GM19238 (cell line): Measurements from ENCODE around the gene AARS1.
"Not testable (repeated sequence)": the region's sequence is repeated elsewhere in the genome, so short reads cannot be mapped to it uniquely, and the experiment has no call there.

ENCODE experiments used
- DNase-seq: peaks from one replicate; pipeline ENCODE4 v3.0.0; 2011; ENCODE audit warnings: low spot score; ENCODE audit not compliant: insufficient read length

The AARS1 gene

DNA sequence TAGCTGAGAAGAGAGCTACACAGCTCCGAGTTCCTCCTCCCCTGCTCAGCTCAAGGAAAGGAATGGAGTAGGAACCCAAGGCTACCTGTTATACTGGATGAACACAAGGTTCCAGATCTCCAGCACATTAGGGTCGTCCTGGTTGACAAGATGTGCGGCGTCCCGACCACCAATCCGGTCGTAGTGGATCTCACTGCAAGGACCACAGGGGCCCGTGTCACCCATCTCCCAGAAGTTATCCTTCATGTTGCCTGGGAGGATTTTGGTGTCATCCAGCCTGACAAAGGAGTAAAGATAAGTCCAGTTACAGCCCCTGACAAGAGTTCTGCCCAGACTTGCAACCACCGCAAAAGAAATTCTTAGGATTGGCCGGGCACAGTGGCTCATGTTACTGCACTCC, 17.6 kb downstream of the AARS1 start:
- DNase-seq = no peak

GRCh38 chr16:70270176-70270575, 19.1 kb downstream of the AARS1 start:
- DNase-seq = no peak

DNA sequence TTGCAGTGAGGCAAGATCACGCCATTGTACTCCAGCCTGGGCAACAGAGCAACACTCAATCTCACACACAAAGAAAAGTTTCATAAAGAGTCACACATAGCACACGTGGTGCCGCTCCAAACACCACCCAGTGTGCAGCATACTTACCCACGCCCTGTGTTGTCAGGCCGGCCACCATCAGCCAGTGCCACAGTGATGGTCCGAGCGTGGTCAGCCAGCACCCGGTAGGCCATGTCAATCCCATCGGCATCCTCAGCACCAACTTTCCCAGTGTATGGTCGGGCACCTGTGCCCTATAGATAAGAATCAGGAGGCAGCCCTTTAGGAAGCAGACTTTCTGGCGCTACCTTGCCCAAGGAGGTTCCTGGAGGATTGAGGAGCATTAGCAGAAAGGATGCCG, 19.8 kb downstream of the AARS1 start:
- no peak for DNase-seq

DNA sequence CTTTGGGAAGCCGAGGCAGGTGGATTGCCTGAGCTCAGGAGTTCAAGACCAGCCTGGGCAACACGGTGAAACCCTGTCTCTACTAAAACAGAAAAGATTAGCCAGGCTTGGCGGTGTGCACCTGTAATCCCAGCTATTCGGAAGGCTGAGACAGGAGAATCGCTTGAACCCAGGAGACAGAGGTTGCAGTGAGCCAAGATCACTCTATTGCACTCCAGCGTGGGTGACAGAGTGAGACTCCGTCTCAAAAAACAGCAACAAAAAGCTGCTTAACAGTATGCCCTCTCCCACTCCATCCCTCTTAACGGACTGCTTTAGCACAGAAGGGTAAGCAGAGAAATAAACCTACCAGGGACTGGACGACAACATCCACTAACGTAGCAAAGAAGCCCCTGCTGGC, 21.4 kb downstream of the AARS1 start:
- DNase-seq = not testable (repeated sequence)

DNA sequence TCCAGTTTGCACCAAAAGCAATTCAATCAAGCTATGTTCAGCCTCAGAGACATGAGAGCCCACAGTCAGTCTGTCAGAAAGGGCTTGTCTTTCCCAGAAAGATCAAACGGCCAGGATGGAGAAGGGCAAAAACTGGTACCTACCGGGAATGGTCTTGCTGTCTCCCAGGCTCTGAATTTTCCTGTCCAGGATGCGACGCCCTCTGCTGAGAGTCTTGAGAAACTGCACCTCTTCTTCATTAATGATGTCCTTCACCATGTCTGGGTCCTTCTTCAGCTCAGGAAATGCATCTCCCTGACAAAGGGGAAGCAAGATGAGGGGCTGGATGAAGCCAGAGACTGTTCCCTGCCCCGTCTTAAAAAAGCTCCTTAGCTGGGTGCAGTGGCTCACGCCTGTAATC, 21.8 kb downstream of the AARS1 start:
- peak; percentile 30 for DNase-seq

DNA sequence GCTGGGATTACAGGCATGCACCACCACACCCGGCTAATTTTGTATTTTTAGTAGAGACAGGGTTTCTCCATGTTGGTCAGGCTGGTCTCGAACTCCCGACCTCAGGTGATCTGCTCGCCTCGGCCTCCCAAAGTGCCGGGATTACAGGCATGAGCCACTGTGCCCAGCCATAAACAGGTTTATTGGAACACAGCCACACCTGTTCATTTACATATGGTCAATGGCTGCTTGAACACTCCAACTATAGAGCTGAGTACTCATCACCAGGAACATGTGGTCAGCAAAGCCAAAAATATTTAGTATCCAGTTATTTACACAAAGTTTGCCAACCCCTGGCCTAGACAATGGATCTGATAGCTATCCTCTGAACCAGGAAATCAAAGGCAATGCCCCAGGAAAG, 29.4 kb downstream of the AARS1 start:
- DNase-seq = not testable (repeated sequence)

DNA sequence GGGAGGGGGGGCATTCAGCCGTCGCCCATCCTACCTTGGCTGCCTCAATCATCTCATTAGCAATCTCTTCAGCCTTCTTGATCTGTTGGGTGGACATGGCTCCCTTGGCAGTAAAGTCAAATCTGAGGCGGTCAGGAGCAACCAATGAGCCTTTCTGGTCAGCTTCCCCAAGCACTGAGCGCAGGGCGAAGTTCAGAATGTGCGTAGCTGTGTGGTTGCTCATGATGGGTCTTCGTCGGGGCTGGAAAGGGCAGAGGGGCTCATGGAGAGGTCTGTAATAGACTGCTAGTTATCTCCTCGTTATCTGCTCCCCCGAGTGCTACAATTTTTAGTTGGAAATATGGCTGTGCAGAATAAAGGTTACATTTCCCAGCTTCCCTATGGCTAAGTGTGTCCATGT, 30.4 kb downstream of the AARS1 start:
- DNase-seq = no peak

- no peak for DNase-seq
Measured at GRCh38 chr16:70258065-70258464, 31.2 kb downstream of the AARS1 start.

GRCh38 chr16:70257391-70257790, 31.9 kb downstream of the AARS1 start:
- no peak for DNase-seq

- no peak for DNase-seq
Measured at GRCh38 chr16:70255574-70255973, 33.7 kb downstream of the AARS1 start.

DNA sequence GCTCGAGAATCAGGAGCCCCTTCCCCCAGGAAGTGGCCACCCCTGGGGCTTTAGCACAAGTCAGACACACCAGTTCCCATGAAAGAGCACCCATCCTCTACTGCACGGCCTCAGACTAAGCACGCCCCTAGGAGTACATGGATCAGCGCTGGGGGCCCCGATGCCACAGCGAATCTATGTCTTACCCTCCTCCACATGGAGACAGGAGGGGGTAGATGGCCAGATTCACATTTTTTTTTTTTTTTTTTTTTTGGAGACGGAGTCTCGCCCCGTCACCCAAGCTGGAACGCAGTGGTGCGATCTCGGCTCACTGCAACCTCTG, 34.4 kb downstream of the AARS1 start:
- no peak for DNase-seq

GRCh38 chr16:70254180-70254964, 34.9 kb downstream of the AARS1 start:
- no peak for DNase-seq

DNA sequence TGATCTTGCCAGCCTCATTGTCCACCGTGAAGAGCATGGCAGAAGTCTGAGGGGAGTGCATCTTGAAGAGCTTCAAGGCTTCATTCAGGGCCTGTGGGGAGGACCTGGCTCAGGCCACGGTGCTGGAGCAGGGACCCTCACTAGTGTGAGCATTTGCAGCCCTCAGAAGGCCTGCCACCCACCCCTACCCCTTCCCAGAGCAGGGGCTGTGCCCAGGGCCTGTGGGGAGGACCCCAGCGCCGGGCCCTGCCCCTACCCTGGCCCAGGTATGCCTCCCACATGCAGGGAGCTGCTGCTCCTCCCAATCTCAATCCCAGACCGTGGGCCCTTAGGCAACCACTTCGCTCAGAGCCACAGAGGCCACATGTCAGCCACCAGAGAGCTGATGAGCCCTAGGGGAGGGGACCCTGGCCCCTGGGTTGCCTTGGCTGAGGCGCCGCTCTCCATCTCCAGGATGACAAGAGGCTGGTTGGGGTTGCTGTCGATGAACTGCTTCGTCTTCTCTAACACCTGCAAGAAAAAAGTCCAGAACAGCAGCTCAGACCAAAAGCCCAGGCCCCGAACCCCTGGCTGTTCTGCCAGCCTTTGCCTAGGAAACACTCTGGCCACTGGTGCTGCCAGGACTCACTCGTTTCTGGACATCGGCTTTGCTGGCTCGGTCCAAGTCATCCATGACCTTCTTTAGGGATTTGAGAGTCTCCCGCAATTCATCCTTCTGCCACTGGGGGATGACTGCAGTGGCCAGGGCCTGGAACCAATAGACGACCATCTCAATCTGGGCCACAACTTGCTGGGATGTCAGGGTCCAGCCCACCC, 35.8 kb downstream of the AARS1 start:
- no peak for DNase-seq

GRCh38 chr16:70252355-70252988, 36.8 kb downstream of the AARS1 start:
- DNase-seq = no peak

- peak; percentile 94 for DNase-seq
Measured at GRCh38 chr16:70251629-70252354, 37.5 kb downstream of the AARS1 start, which contains the start of gene EXOSC6. Gene EXOSC6, minus strand, starts transcription at chr16:70251940. Its CDS starts 40 bp downstream, at chr16:70251900.

- peak; percentile 63 for DNase-seq
Measured at GRCh38 chr16:70250748-70251628, 38.3 kb downstream of the AARS1 start.

GRCh38 chr16:70249697-70250096, 39.6 kb downstream of the AARS1 start:
- DNase-seq = not testable (repeated sequence)

DNA sequence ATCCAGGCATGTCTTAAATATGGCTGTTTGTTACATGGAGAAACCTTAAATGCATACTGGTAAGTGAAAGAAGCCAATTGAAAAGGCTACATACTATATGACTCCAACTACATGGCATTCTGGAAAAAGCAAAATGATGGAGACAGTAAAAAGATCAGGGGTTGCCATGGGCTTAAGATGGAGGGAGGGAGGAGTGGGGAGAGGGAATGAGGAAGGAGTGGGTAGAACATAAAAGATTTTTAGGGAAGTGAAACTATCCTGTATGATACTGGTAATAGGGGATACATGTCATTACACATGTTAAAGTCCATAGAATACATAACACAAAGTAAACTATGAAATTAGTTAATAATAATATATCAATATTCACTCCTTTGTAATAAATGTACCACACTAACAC, 50.5 kb downstream of the AARS1 start:
- not testable (repeated sequence) for DNase-seq

DNA sequence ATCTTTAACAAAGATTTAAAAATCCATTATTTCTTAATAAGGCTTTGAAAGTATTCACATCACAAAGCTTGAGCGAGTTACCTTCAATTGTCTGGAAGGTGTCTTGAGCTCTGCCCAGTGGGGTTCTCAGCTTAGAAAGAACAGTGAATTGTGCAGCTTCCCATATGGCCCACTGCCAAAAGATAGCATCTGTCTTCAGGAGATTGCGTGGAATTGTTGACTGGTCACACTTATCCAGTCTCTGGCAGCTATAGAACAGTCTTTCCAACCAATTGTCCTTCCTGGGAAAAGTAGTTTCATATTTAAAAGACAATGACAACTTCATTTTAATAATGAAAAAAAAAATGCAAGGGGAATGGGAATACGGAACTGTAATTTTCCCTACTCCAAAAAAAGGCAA, 57.5 kb downstream of the AARS1 start:
- not testable (repeated sequence) for DNase-seq

- DNase-seq = not testable (repeated sequence)
Measured at GRCh38 chr16:70226024-70226423, 63.3 kb downstream of the AARS1 start.
